Activated CD8-positive, alpha-beta T cell treated with anti-CD3 and anti-CD28 coated beads for 36 hours (primary cell): ENCODE measurements around the gene SDK2. TPM values are rescaled to one million over a fixed set of nuclear protein-coding genes. Genes with fewer than 3 reads are reported as not detected.

Experiments
- ATAC-seq: fragments of 200-7000 bp; cut with Tn5 transposase; one replicate; pipeline ENCODE4 v1.10.0; 2021; ENCODE audit warnings: mild to moderate bottlenecking, moderate library complexity
- CTCF ChIA-PET: fragments of 350-600 bp; sonication (Branson Sonifier 250); formaldehyde crosslinking; loops from one replicate; lab custom pipeline; 2021; ENCODE audit warnings: antibody characterized with exemption; lab: Charles Lee
- POLR2A ChIA-PET: fragments of 350-600 bp; sonication (Branson Sonifier 250); formaldehyde crosslinking; loops from one replicate; lab custom pipeline; 2021; ENCODE audit warnings: antibody characterized with exemption; lab: Charles Lee
- DNase-seq: peaks from one replicate; pipeline ENCODE4 v3.0.0-alpha.2; 2020
- H3K27ac Mint-ChIP-seq: one replicate; pipeline ENCODE4 v1.8.0; 2021; ENCODE audit warnings: mild to moderate bottlenecking, mixed read lengths
- H3K27me3 Mint-ChIP-seq: one replicate; pipeline ENCODE4 v1.8.0; 2021; ENCODE audit warnings: mixed read lengths
- H3K36me3 Mint-ChIP-seq: one replicate; pipeline ENCODE4 v1.8.0; 2021; ENCODE audit warnings: low read depth, mixed read lengths
- H3K4me1 Mint-ChIP-seq: one replicate; pipeline ENCODE4 v1.8.0; 2021; ENCODE audit warnings: low read depth, mixed read lengths
- H3K4me3 Mint-ChIP-seq: one replicate; pipeline ENCODE4 v1.8.0; 2021; ENCODE audit warnings: mild to moderate bottlenecking, moderate library complexity, mixed read lengths
- H3K9me3 Mint-ChIP-seq: one replicate; pipeline ENCODE4 v1.8.0; 2021; ENCODE audit warnings: mixed read lengths
- CTCF ChIP-seq: fragments of 200-600 bp; IDR thresholded peaks from one replicate; pipeline ENCODE4 v1.8.0; 2022; ENCODE audit warnings: antibody characterized with exemption, mild to moderate bottlenecking
- intact Hi-C: fragments of 100-400 bp; cut with micrococcal nuclease; formaldehyde crosslinking; loops from one replicate; pipeline ENCODE4 v1.10.0; 2022
- total RNA-seq, 2 experiments: library from RNA; stranded (reverse); gene quantifications; one replicate each; pipeline ENCODE4 v1.2.3, GENCODE V29; 2021

Gene SDK2
- total RNA-seq, 2 experiments from 2014 or later, result 3.2 to 3.3 TPM

DNA sequence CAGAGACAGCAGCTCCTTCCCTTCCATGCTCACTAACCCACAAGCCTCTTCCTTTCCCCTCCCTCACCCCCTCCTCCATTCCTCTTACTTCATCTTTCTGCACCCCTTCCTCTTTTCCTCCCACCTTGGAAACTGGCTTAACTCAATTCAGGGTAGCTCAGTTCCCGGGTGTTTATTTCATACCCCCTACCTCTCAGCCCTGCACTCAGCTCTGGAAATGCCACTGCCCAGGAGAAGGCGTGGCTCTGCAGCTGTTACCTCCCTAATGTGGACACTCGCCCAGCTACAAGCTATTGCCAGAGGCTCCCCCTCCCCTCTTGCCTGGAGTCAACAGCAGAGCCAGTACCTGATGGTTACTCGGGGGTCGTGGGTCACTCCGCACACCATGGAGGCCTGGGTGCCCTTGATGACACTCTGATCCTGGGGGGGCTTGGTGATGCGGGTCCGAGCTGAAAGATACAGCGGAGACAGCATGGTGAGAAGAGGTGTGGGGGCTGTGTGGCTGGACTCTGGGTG, 214.0 kb downstream of the SDK2 start:
- H3K27ac Mint-ChIP-seq, result no peak overlapping the region
- no peak for ATAC-seq
- intact Hi-C loops, result no loop called here
- no peaks in the 10 kb centered on the region for H3K9me3 Mint-ChIP-seq
- ChIA-PET POLR2A (interaction anchor here (0.6 to 0.7 kb wide), 2 partner anchors 265 to 286 kb away, joined by 3 read pairs; no protein-coding TSS in a partner anchor), CTCF (interaction anchor here (0.6 to 6.0 kb wide), 35 partner anchors 9 to 769 kb away, joined by 3 to 77 read pairs (median 4); no protein-coding TSS in a partner anchor)
- TF ChIP-seq CTCF, result no peak
- H3K36me3 Mint-ChIP-seq, result no peaks in the 10 kb centered on the region
- H3K4me3 Mint-ChIP-seq, result no peak overlapping the region
- DNase-seq, result no peak
- peaks cover 9% of the 10 kb centered on the region for H3K4me1 Mint-ChIP-seq
- H3K27me3 Mint-ChIP-seq, result no peaks in the 10 kb centered on the region

- ChIA-PET CTCF (interaction anchor here (0.6 to 6.0 kb wide), 36 partner anchors 9 to 770 kb away, joined by 3 to 77 read pairs (median 4); no protein-coding TSS in a partner anchor), POLR2A (interaction anchor here (0.6 to 0.7 kb wide), 2 partner anchors 265 to 287 kb away, joined by 3 read pairs; no protein-coding TSS in a partner anchor)
- peak; percentile 92 for TF ChIP-seq CTCF
- no peaks in the 10 kb centered on the region for H3K9me3 Mint-ChIP-seq
- peaks cover 9% of the 10 kb centered on the region for H3K4me1 Mint-ChIP-seq
- intact Hi-C loops, result loop anchor here (2.0 kb wide), 1 partner anchor 281 kb away; no protein-coding TSS in a partner anchor
- no peaks in the 10 kb centered on the region for H3K27me3 Mint-ChIP-seq
- no peaks in the 10 kb centered on the region for H3K36me3 Mint-ChIP-seq
- H3K4me3 Mint-ChIP-seq, result no peak overlapping the region
- DNase-seq (peak; percentile 92), ATAC-seq (peak; percentile 98)
- H3K27ac Mint-ChIP-seq, result no peak overlapping the region
Observed at GRCh38 chr17:73429440-73430164, 214.6 kb downstream of the SDK2 start.

GRCh38 chr17:73427198-73427597, 217.0 kb downstream of the SDK2 start:
- no peaks in the 10 kb centered on the region for H3K27me3 Mint-ChIP-seq
- ATAC-seq (no peak), DNase-seq (no peak)
- intact Hi-C loops, result no loop called here
- H3K4me3 Mint-ChIP-seq, result no peak overlapping the region
- ChIA-PET CTCF (interaction anchor here (0.6 to 6.0 kb wide), 2 partner anchors 14 to 282 kb away, joined by 3 to 77 read pairs; no protein-coding TSS in a partner anchor), POLR2A (no interaction called here)
- H3K27ac Mint-ChIP-seq, result no peak overlapping the region
- H3K9me3 Mint-ChIP-seq, result no peaks in the 10 kb centered on the region
- H3K4me1 Mint-ChIP-seq, result peaks cover 9% of the 10 kb centered on the region
- no peak for TF ChIP-seq CTCF
- H3K36me3 Mint-ChIP-seq, result no peaks in the 10 kb centered on the region

DNA sequence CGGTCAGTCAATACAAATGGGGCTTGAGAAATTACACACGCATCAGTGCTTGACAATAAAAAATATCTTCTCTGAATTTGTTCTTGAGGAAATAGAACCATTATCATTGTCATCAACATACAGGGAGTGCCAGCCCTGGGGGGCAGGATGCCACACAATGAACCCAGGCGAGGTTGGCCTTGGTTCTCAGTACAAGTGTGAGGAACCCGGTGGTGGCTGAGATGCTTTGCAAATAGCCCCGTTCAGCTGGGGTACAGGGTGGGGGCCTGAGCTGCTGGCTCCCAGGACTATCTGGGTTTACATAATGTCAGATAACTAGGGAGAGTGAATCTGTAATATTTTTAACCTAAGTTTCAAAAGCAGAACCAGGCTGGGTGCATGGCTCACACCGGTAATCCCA, 219.7 kb downstream of the SDK2 start:
- no peak overlapping the region for H3K4me3 Mint-ChIP-seq
- CTCF ChIA-PET, result no interaction called here
- no peak for TF ChIP-seq CTCF
- H3K36me3 Mint-ChIP-seq, result no peaks in the 10 kb centered on the region
- intact Hi-C loops, result no loop called here
- no peak for ATAC-seq
- H3K4me1 Mint-ChIP-seq, result peaks cover 2% of the 10 kb centered on the region
- no peak overlapping the region for H3K27ac Mint-ChIP-seq
- no peaks in the 10 kb centered on the region for H3K9me3 Mint-ChIP-seq
- POLR2A ChIA-PET, result no interaction called here
- no peak for DNase-seq
- no peaks in the 10 kb centered on the region for H3K27me3 Mint-ChIP-seq

GRCh38 chr17:73423806-73424205, 220.4 kb downstream of the SDK2 start:
- H3K4me3 Mint-ChIP-seq, result no peak overlapping the region
- H3K4me1 Mint-ChIP-seq, result no peaks in the 10 kb centered on the region
- TF ChIP-seq CTCF, result no peak
- ATAC-seq (no peak), DNase-seq (no peak)
- no peaks in the 10 kb centered on the region for H3K9me3 Mint-ChIP-seq
- H3K36me3 Mint-ChIP-seq, result no peaks in the 10 kb centered on the region
- no peak overlapping the region for H3K27ac Mint-ChIP-seq
- CTCF ChIA-PET, result no interaction called here
- intact Hi-C loops, result no loop called here
- H3K27me3 Mint-ChIP-seq, result no peaks in the 10 kb centered on the region
- POLR2A ChIA-PET, result no interaction called here
